GM18861 (cell line): ENCODE results near the gene OR6J1.
"Not testable (repeated sequence)": the region's sequence is repeated elsewhere in the genome, so short reads cannot be mapped to it uniquely, and the experiment has no call there.

Source experiments
- ATAC-seq: cut with Tn5 transposase; IDR thresholded peaks from one replicate; pipeline ENCODE4 v1.9.1; 2021; ENCODE audit not compliant: unreplicated experiment

The OR6J1 gene

DNA sequence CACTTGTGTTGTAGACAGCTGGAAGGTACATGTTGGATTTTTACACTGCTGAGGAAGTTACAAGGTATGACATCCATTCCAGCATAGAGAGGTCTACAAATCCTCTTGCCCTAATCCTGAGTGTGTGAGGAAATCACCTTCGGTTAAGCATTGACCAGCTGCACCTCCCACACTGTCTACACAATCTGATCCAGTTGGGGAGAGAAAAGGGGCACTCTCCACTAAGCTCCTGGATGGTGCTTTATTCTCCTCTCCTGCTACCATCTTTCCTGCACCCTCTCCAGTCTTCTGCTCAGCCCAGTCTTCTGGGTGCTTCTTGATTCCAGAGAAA, at the start of gene OR6J1:
Gene OR6J1 (minus strand): TSS at position 48 of the 331 bp plus-strand sequence. CDS start 9,541 bp downstream, outside the sequence.
- ATAC-seq = no peak

DNA sequence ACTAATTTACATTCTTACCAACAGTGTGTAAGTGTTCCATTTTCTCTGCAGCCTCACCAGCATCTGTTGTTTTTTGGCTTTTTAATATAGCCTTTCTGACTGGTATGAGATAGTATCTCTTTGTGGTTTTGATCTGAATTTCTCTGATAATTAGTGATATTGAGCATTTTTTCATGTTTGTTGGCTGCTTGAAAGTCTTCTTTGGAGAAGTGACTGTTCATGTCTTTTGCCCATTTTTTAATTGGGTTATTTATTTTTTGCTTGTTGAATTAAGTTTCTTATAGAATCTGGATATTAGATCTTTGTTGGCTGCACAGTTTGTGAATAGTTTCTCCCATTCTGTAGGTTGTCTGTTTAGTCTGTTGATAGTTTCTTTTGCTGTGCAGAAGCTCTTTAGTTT, 48.0 kb upstream of the OR6J1 start:
- ATAC-seq = no peak

DNA sequence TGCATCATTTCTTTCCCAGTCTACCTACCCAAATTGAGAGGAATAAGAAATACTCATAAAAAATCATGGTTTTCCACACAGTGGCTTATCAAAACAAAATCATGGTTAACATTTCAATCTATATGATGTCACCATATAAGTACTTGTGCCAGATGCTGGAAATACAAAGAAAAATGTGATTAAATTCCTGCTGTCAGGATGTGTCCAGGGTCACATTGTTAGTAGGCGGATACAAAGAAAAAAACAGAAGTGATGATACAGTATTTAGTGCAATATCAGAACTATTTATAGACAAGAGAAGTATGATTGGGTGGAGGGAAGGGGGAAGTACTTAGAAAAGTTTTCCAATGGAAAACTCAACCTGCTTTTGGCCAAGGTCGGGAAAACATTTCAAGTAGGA, 47.0 kb upstream of the OR6J1 start:
- no peak for ATAC-seq

DNA sequence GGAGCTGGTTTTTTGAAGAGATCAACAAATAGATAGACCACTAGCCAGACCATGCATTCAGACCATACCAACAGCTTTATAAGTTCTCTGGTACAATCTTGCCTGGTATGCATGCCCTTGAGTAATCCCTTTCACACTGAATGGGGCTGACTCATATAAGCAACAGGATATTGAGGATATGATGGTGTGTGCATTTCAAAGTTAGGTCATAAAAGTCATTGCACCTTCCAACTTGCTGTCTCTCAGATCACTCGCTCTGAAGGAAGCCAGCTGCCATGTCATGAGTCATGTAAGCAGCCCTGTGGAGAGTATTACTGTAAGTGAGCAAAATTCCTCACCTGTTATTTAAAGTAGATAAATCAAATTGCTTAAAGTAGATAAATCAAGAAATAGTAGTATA, 45.0 kb upstream of the OR6J1 start:
- no peak for ATAC-seq

DNA sequence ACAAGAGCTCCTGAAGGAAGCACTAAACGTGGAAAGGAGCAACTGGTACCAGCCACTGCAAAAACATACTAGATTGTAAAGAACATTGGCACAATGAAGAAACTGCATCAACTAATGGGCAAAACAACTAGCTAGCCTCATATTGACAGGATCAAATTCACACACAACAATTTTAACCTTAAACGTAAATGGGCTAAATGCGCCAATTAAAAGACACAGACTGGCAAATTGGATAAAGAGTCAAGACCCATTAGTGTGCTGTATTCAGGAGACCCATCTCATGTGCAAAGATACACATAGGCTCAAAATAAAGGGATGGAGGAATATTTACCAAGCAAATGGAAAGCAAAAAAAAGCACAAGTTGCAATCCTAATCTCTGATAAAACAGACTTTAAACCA, 43.8 kb upstream of the OR6J1 start:
- not testable (repeated sequence) for ATAC-seq

DNA sequence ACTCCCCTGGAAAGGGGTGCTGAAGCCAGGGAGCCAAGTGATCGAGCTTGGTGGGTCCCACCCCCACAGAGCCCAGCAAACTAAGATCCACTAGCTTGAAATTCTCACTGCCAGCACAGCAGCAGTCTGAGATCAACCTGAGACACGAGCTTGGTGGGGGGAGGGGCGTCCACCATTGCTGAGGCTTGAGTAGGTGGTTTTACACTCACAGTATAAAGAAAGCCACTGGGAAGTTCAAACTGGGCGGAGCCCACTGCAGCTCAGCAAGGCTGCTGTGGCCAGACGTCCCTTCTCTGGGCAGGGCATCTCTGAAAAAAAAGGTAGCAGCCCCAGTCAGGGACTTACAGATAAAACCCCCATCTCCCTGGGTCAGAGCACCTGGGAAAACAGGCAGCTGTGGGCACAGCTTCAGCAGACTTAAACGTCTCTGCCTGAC, 42.0 kb upstream of the OR6J1 start:
- ATAC-seq = not testable (repeated sequence)

DNA sequence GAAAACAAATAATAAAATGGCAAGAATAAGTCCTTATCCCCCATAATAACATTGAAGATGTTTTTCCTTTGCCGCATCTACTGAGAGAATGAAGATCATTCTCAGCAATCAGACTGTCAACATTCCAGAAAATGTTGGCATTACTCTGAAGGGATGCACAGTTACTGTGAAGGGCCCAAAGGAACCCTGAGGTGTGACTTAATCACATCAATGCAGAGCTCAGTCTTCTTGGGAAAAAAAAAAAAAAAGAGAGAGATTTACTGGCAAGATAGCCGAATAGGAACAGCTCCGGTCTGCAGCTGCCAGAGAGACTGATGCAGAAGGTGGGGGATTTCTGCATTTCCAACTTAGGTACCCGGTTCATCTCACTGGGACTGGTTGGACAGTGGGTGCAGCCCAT, 41.3 kb upstream of the OR6J1 start:
- no peak for ATAC-seq

DNA sequence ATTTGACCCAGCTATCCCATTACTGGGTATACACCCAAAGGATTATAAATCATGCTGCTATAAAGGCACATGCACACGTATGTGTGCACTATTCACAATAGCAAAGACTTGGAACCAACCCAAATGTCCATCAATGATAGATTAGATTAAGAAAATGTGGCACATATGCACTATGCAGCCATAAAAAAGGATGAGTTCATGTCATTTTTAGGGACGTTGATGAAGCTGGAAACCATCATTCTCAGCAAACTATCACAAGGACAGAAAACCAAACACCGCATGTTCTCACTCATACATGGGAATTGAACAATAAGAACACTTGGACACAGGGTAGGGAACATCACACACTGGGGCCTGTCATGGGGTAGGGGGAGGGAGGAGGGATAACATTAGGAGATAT, 39.3 kb upstream of the OR6J1 start:
- ATAC-seq = not testable (repeated sequence)

DNA sequence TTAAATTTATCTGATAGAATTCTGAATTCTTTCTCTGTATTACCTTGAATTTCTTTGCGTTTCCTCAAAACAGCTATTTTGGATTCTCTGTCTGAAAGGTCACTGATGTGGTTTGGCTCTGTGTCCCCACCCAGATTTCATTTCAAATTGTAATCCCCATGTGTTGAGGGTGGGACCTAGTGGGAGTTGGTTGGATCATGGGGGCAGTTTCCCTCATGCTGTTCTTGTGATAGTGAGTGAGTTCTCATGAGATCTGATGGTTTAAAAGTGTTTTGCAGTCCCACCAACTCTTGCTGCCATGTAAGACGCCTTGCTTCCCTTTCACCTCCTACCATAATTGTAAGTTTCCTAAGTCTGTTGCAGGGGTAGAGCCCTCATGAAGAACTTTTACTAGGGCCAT, 34.1 kb upstream of the OR6J1 start:
- no peak for ATAC-seq

DNA sequence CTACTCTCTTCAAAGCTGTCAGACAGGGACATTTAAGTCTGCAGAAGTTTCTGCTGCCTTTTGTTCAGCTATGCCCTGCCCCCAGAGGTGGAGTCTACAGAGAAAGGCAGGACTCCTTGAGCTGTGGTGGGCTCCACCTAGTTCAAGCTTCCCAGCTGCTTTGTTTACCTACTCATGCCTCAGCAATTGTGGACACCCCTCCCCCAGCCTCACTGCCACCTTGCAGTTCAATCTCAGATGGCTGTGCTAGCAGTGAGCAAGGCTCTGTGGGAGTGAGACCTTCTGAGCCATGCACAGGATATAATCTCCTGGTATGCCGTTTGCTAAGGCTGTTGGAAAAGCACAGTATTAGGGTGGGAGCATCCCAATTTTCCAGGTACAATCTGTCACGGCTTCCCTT, 33.4 kb upstream of the OR6J1 start:
- ATAC-seq = not testable (repeated sequence)

DNA sequence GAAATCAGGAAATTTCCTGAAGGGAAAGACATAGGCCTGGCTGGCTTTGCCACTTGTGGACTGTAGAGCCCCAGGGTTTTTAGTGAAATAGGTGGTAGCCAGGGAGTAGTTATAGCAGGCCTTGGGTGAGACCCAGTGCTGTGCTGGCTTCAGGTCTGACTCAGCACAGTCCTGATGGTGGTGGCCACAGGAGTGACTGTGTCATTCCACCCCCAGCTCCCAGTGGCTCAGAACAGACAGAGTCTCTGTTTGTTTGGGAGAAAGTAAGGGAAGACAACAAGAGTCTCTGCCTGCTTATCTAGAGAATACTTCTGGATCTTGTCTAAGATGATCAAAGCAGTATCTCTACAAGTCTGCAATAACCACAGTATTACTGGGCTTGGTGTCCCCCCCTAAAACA, 27.5 kb upstream of the OR6J1 start:
- ATAC-seq = no peak

DNA sequence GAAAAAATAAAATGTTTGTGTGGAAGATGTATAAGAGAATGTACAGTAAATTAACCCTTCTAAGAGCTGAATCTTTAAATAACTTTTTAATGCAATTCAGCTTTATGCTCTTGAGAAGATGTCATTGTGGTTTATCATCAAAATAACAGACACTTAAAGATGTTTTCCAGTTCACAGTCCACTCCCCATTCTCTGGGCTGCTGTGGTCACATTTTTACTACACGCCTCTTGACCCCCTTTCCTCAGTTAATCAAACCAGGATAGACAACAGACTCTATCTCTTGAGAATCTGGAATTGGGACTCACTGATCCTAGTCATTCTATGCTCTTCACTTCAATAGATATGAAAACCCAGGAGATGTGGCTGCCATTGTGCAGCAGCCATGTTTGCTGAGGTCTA, 24.7 kb upstream of the OR6J1 start:
- no peak for ATAC-seq

DNA sequence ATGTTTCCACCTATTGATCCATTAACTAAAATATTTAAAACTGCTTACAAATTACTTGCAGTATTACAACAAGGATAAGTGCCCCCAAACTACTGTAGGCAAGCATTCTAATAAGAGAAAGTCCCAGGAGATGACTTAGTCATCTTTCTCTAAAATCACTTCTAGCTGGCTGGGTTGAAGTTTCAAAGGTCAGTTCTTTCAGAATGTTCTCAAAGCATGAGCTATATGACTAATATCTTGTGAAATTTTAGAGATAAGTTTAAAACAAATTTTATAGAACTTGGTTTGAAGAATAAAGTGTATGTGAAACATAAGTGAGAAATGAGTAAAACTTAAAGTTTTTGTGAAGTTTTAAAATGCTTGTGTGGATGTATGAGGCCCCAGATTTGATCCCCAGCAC, 24.3 kb upstream of the OR6J1 start:
- ATAC-seq = peak; percentile 59

DNA sequence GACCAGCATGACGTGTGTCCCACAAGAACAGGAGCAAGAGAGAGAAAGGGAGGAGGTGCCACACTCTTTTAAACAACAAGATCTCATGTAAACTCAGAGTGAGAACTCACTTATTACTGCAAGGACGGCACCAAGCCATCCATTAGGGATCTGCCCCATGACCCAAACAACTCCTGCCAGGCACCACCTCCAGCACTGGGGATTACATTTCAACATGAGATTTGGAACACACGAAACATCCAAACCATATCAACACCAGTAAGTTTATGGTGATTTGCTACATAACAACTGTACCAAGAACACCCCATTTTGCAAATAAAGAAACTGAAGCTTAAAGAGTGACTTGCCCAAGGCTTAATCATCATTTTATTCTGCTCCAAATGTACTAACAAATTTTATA, 23.7 kb upstream of the OR6J1 start:
- no peak for ATAC-seq

DNA sequence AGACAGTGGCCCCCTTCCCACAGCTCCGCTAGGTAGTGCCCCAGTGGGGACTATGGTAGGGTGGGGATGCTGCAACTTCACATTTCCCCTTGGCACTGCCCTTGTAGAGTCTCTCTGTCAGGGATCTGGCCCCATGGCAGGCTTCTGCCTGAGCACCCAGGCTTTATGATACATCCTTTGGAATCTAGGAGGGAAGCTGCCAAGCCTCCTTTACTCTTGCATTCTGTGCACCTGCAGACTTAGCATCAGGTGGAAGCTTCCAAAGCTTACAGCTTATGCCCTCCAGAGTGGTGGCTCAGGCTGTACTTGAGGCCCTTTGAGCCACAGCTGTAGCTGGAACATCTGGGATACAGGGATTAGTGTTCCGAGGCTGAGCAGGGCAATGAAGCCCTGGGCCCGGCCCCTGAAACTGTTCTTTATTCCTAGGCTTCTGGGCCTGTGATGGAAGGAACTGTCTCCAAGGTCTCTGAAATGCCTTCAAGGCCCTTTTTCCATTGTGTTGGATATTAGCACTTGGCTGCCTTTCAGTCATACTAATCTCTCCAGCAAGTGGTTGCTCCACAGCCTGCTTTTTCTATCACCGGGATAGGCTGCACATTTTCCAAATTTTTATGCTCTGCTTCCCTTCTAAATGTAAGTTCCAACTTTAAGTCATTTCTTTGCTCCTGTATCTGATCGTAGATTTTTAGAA, 22.2 kb upstream of the OR6J1 start:
- ATAC-seq = no peak

DNA sequence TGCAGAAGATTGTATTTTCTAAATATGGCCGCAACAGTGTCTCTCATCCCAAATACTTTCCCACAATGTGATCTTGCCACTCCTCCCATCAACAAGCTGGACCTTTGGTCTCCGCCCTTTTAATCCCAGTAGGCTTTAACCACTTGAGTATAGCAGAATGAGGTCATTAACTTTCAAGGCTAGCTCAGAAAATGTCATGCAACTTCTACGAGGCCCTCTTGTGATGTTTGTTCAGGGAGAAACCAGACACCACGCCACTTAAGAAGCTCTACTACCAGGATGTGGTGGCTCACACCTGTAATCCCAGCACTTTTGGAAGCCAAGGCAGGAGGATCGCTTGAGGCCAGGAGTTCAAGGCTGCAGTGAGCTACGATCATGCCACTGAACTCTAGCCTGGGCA, 20.1 kb upstream of the OR6J1 start:
- no peak for ATAC-seq

DNA sequence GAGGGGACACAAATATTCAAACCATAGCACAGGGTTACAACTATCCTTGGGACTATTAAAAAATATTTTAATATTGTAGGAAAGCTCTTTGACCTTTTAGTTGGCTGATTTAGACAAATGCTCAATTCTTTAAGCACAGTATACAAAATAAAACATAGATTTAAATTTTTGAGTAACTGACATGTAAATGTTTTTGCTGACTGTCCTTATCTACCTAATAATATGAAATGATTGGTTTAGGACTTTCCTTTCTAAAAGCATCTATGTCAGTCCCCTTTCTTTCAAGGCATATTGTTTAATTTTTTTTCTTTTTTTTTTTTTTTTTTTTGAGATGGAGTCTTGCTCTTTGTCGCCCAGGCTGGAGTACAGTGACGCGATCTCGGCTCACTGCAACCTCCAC, 16.5 kb upstream of the OR6J1 start:
- ATAC-seq = no peak

DNA sequence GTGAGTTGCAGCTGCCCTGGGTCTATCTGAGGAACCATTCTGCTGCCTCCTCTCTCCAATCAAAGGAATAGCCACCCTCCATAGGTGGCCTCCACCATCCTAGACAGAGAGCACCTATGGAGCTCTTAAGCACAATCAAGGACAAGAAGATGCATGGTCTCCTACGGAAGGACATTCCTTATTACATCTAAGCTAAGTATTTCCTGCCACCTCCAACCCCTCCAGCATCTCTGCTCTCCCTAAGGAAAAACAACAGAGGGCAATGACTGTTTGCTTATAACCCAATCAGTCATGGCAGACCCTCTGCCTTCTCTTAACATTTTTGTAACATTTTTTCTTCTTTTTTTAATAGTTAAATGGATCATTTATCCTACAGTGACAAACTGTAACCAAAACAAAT, 14.8 kb upstream of the OR6J1 start:
- ATAC-seq = no peak

DNA sequence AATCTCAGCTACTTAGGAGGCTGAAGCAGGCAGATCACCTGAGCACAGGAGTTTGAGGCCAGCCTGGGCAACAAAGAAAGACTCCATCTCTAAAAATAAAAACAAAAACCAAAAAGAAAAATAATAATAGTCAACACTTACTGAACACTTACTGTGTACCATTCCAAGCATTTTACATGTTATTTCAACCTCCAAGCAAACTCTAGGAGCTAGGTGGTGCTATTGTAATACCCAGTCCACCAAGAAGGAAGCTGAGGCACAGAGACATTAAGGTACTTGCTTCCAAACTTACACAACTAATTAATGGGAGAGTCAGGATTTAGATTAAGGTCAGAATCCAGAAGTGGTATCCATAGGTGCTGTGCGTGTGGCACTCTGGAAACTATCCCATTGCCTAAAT, 13.7 kb upstream of the OR6J1 start:
- no peak for ATAC-seq

DNA sequence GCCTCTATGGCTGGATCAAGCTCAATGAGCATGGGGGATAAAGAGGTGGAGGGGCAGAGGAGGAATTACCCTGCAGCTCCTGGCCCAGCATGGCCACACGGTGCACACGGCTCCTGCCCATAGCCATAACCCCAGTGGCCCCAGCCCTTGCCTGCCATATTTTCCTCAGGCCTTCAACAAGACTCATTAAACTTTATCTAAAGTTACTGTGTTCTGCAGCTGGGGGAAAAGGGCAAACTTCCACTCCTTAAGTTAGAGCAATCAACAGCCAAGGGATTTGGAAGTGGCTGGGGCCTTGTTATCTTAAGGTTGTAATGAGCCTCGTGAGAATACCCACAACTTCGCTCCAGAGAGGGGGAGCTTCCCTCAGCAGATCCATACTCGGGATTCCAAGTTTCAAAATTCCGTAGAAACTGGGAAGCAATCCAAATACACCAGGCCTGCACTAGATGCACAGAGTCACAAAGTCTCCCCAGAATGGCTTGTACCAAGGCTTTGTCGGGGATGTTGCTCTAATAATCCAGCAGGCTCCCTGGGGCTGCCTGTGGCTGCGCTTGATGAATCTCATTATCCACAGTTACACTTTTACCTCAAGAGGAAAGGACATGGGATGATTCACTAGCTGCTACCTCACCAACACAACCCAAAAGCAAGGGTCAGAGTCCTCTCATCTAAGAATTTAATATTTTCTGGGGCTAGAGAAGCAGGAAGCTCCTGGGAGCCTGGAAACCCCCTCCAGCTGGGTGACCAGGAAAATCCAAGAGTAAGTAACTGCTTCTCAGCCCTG, 13.0 kb upstream of the OR6J1 start:
- ATAC-seq = no peak

DNA sequence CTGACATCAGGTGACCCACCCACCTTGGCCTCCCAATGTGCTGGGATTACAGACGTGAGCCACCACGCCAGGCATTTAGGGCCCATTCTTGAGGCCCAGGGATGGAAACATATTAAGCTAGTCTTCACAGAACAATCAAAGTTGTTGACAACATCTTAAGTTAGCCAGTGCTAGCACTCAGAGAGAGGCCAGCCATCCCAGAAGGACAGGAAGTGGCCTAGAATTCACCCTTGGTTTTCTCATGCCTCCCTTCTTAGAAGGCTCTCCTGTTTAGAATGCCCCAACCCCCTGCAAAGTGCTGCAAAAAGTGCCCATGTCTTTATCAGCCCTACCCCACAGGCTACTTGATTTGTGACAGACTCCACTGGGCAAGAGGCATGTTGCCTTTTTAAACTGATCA, 12.1 kb upstream of the OR6J1 start:
- ATAC-seq = no peak

DNA sequence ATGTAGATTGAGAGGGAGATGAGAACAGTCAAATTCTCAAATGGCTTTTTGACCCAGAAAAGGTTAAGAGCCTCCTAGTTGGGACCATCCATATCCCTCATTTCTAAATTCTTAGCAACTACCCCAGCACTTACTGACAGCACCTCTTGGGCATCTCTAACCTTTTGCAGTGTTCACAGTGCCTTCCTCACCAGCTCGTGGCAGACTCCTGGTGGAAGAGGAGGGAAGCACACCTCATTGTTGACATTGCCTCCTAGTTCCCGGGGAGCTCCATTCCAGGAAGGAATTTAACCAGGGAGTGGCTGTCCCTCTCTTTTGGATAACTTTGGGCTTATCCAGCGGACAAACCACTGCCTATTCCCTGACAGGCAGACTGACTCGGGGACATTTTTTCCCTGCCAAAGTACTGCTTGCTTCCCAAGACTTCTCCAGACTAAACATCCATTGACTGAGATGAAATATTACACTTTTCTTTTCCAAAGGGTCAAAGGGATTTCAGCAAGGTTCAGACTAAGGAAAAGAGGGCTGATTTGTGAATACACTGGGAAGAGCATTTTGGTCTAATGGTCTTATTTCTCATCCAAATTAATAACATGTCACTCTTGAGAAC, 9.0 kb upstream of the OR6J1 start:
- ATAC-seq = no peak
